A204.1 (cell line): ENCODE measurements around the gene CYP27A1.
"Not testable (repeated sequence)": the region's sequence is repeated elsewhere in the genome, so short reads cannot be mapped to it uniquely, and the experiment has no call there.

ENCODE experiments used
- FAIRE-seq: peaks from 2 replicates; lab custom pipeline; 2012; peaks lifted over from hg19 to GRCh38; lab: Jason Lieb, UNC

The CYP27A1 gene

GRCh38 chr2:218832081-218832480, 50.1 kb downstream of the CYP27A1 start:
- no peak for FAIRE-seq

- FAIRE-seq: no peak
Measured at GRCh38 chr2:218832520-218832919, 50.6 kb downstream of the CYP27A1 start.

GRCh38 chr2:218833023-218833609, 51.2 kb downstream of the CYP27A1 start:
- no peak for FAIRE-seq

- no peak for FAIRE-seq
Measured at GRCh38 chr2:218834685-218835084, 52.7 kb downstream of the CYP27A1 start.

- no peak for FAIRE-seq
Measured at GRCh38 chr2:218837495-218837894, 55.5 kb downstream of the CYP27A1 start.

- no peak for FAIRE-seq
Measured at GRCh38 chr2:218839430-218839829, 57.5 kb downstream of the CYP27A1 start.

GRCh38 chr2:218839888-218840287, 57.9 kb downstream of the CYP27A1 start:
- FAIRE-seq: no peak

GRCh38 chr2:218844334-218844733, 62.4 kb downstream of the CYP27A1 start:
- FAIRE-seq: not testable (repeated sequence)

- not testable (repeated sequence) for FAIRE-seq
Measured at GRCh38 chr2:218846963-218847362, 65.0 kb downstream of the CYP27A1 start.

- FAIRE-seq: no peak
Measured at GRCh38 chr2:218849721-218850120, 67.8 kb downstream of the CYP27A1 start.

GRCh38 chr2:218850796-218851195, 68.8 kb downstream of the CYP27A1 start:
- no peak for FAIRE-seq

- no peak for FAIRE-seq
Measured at GRCh38 chr2:218851286-218851685, 69.3 kb downstream of the CYP27A1 start.

GRCh38 chr2:218852911-218853667, 71.1 kb downstream of the CYP27A1 start:
- FAIRE-seq: no peak

GRCh38 chr2:218853766-218854165, 71.8 kb downstream of the CYP27A1 start:
- FAIRE-seq: no peak

GRCh38 chr2:218854860-218855259, 72.9 kb downstream of the CYP27A1 start:
- no peak for FAIRE-seq

- no peak for FAIRE-seq
Measured at GRCh38 chr2:218855305-218856166, 73.6 kb downstream of the CYP27A1 start.

GRCh38 chr2:218856167-218856895, 74.4 kb downstream of the CYP27A1 start:
- no peak for FAIRE-seq

- FAIRE-seq: no peak
Measured at GRCh38 chr2:218856896-218857243, 74.9 kb downstream of the CYP27A1 start.

GRCh38 chr2:218857371-218858137, 75.6 kb downstream of the CYP27A1 start:
- no peak for FAIRE-seq

- FAIRE-seq: no peak
Measured at GRCh38 chr2:218858138-218858445, 76.1 kb downstream of the CYP27A1 start.

GRCh38 chr2:218858671-218859555, 77.0 kb downstream of the CYP27A1 start:
- FAIRE-seq: no peak
